ENCODE measurements around the gene PCDHGA1.

PCDHGA1 gene

DNA sequence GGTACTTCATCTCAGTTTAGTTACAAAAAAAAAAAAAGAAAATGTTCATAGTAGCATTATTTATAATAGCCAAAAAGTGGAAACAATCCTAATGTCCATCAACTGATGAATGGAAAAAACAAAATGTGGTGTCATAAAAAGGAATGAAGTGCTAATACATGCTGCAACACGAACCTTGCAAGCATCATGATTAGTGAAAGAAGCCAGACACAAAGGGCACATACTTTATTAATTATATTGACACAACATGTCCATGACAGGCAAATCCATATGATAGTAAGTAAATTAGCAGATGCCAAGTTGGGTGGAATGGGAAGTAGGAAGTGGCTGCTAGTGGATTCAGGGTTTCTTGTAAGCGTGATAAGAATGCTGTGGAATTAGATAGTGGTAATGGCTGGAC is 212.7 kb downstream of the PCDHGA1 start:
- no peak for DNase-seq (ENCODE audit: low spot score)
- TF ChIP-seq, protein P1, sequence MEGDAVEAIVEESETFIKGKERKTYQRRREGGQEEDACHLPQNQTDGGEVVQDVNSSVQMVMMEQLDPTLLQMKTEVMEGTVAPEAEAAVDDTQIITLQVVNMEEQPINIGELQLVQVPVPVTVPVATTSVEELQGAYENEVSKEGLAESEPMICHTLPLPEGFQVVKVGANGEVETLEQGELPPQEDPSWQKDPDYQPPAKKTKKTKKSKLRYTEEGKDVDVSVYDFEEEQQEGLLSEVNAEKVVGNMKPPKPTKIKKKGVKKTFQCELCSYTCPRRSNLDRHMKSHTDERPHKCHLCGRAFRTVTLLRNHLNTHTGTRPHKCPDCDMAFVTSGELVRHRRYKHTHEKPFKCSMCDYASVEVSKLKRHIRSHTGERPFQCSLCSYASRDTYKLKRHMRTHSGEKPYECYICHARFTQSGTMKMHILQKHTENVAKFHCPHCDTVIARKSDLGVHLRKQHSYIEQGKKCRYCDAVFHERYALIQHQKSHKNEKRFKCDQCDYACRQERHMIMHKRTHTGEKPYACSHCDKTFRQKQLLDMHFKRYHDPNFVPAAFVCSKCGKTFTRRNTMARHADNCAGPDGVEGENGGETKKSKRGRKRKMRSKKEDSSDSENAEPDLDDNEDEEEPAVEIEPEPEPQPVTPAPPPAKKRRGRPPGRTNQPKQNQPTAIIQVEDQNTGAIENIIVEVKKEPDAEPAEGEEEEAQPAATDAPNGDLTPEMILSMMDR (IDR thresholded peaks at IDR 0.05; ENCODE audit: borderline replicate concordance, control extremely low read depth, extremely low read depth, insufficient read depth, missing control alignments), result no peak
- in situ Hi-C loops (cut with MboI; ENCODE audit: low sequenced_read_pairs, unreplicated experiment), result no loop called here

DNA sequence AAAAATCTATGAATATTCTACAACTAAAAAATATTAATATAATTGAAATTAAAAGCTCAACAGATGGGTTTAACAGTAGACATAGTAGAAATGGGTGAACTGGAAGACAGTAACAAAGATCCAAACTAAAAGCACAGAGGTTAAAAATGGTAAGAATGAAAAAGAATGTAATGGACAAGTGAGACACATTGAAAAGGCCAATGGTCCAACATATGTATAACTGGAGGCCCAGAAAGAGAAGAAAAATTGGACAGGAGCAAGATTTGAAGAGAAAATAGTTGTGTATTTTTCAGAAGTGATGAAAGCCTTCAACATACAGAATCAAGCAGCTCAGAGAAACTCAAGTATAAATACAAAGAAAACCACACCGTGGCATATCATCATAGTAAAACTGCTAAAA is 217.2 kb downstream of the PCDHGA1 start:
- TF ChIP-seq, protein P1 (IDR thresholded peaks at IDR 0.05; ENCODE audit: borderline replicate concordance, control extremely low read depth, extremely low read depth, insufficient read depth, missing control alignments), result no peak
- no peak for DNase-seq (ENCODE audit: low spot score)
- in situ Hi-C loops (cut with MboI; ENCODE audit: low sequenced_read_pairs, unreplicated experiment), result no loop called here

DNA sequence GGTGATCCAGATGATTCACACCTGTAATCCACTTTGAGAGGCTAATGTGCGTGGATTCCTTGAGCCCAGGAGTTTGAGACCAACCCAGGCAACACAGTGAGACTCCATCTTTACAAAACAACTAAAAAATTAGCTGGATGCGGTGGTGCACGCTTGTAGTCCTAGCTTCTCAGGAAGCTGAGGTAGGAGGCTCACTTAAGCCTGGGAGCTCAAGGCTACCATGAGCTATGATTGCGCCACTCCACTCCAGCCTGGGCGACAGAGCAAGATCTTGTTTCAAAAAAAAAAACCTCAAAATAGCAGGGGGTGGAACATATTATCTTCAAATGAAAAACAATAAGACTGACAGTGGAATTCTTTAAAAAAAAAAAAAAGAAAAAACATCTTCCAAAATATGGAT is 217.6 kb downstream of the PCDHGA1 start:
- DNase-seq (ENCODE audit: low spot score), result no peak
- TF ChIP-seq, protein P1 (IDR thresholded peaks at IDR 0.05; ENCODE audit: borderline replicate concordance, control extremely low read depth, extremely low read depth, insufficient read depth, missing control alignments), result no peak
- in situ Hi-C loops (cut with MboI; ENCODE audit: low sequenced_read_pairs, unreplicated experiment), result no loop called here

DNA sequence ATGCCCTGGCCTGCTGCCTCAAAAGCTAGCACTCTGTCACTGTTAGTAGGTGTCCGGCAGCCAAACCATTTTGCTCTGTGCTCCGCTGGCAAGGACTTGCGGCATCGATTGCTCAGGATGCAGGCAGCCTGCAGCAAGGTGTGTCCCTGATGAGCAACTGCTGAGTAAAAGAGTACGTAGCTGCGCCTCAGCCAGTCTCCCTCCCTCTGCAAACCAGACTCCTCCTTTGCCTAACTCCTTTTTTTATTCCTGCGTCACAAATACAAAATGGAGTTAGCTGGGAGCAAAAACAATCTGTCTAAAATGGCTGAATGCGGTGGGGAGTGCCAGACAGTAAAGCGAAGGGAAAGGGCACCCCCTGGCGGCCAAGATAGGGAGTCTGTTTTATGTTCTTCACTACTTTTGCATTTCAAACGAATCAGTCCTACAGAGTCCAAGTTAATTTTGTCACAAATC is 227.4 kb downstream of the PCDHGA1 start:
- DNase-seq (ENCODE audit: low spot score), result peak; percentile 49
- in situ Hi-C loops (cut with MboI; ENCODE audit: low sequenced_read_pairs, unreplicated experiment), result loop anchor here (5.0 kb wide), 1 partner anchor 135 kb away; the partner anchor contains the start of gene PCDHGA11
- TF ChIP-seq, protein P1 (IDR thresholded peaks at IDR 0.05; ENCODE audit: borderline replicate concordance, control extremely low read depth, extremely low read depth, insufficient read depth, missing control alignments), result peak; percentile 52

DNA sequence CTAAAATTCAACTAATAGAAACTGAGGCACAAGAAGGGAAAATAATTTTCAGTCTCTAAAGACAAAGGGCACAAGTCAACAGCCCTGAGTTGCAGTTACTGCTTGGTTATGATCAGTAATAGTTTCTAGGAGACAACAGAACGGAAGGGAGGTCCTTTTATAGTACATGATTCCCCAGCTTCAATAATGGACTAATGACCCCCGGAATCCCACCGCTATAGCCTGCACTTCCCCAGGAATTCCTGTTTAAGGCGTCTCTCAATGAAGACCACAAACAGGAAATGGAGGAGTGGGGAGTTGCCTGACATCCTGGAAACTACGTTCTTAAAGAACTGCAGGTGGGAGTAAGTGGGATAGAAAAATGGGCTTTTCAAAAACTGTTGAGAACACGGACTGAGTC is 227.8 kb downstream of the PCDHGA1 start:
- DNase-seq (ENCODE audit: low spot score), result no peak
- TF ChIP-seq, protein P1 (IDR thresholded peaks at IDR 0.05; ENCODE audit: borderline replicate concordance, control extremely low read depth, extremely low read depth, insufficient read depth, missing control alignments), result no peak
- in situ Hi-C loops (cut with MboI; ENCODE audit: low sequenced_read_pairs, unreplicated experiment), result loop anchor here (5.0 kb wide), 1 partner anchor 136 kb away; the partner anchor contains the start of gene PCDHGA11

DNA sequence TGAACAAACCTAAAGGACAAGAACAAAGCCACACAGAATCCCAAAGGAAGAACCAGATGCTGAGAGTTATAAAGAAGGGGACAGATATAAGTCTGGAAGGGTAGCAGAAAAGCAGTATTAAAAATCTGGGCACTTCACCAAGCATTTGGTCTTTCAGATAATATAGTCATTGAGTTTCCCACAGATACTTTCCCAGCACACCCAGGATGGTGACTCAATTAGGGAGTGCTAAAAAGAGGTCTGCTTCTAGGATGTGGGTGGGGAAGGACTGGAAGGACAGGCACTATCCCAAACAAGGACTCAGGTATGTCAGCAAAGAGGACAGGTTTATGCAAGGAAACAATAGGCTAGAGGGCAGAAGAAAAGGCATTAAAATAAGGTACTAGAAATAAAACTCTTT is 229.1 kb downstream of the PCDHGA1 start:
- TF ChIP-seq, protein P1 (IDR thresholded peaks at IDR 0.05; ENCODE audit: borderline replicate concordance, control extremely low read depth, extremely low read depth, insufficient read depth, missing control alignments), result no peak
- in situ Hi-C loops (cut with MboI; ENCODE audit: low sequenced_read_pairs, unreplicated experiment), result loop anchor here (5.0 kb wide), 1 partner anchor 137 kb away; the partner anchor contains the start of gene PCDHGA11
- DNase-seq (ENCODE audit: low spot score), result no peak

Measured in GM13976 (cell line).